ENCODE data around the gene CDK5. TPM values are rescaled to one million over a fixed set of nuclear protein-coding genes. Genes with fewer than 3 reads are reported as not detected.

Gene CDK5
- total and polyA plus RNA-seq, 12 donors: 15.4 to 29.8 (median 19.7) TPM

- H3K4me3 ChIP-seq: no peak overlapping the region
- intact Hi-C loops (cut with DNase I): no loop called here
- TF ChIP-seq POLR2A (IDR thresholded peaks at IDR 0.05): no peak
- TF ChIP-seq, protein P1, sequence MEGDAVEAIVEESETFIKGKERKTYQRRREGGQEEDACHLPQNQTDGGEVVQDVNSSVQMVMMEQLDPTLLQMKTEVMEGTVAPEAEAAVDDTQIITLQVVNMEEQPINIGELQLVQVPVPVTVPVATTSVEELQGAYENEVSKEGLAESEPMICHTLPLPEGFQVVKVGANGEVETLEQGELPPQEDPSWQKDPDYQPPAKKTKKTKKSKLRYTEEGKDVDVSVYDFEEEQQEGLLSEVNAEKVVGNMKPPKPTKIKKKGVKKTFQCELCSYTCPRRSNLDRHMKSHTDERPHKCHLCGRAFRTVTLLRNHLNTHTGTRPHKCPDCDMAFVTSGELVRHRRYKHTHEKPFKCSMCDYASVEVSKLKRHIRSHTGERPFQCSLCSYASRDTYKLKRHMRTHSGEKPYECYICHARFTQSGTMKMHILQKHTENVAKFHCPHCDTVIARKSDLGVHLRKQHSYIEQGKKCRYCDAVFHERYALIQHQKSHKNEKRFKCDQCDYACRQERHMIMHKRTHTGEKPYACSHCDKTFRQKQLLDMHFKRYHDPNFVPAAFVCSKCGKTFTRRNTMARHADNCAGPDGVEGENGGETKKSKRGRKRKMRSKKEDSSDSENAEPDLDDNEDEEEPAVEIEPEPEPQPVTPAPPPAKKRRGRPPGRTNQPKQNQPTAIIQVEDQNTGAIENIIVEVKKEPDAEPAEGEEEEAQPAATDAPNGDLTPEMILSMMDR (IDR thresholded peaks at IDR 0.05): no peak
- no peaks in the 10 kb centered on the region for H3K4me1 ChIP-seq (replicated peaks in 1 of 2)
- no peak for DNase-seq
- no peaks in the 10 kb centered on the region for H3K9me3 ChIP-seq (replicated peaks in 1 of 3)
- H3K27ac ChIP-seq: no peak overlapping the region
- peaks cover 0 to 100% of the 10 kb centered on the region in 2 donors for H3K36me3 ChIP-seq (replicated peaks in 1 of 2)
- WGBS, 4 donors: 87 to 94% (median 89%) methylated on average over 3 to 15 of the region's 15 CpGs
- no peaks in the 10 kb centered on the region for H3K27me3 ChIP-seq
These were observed 12.9 kb upstream of the CDK5 start for GRCh38 chr7:151070574-151070960.

- DNase-seq: no peak
- 89 to 94% (median 92%) methylated on average over 3 to 17 of the region's 17 CpGs for WGBS, 4 donors
- intact Hi-C loops (cut with DNase I): no loop called here
- Histone ChIP-seq H3K36me3 (replicated peaks in 1 of 2) (peaks cover 0 to 100% of the 10 kb centered on the region in 2 donors), H3K4me1 (replicated peaks in 1 of 2) (no peaks in the 10 kb centered on the region), H3K27me3 (no peaks in the 10 kb centered on the region), H3K9me3 (replicated peaks in 1 of 3) (no peaks in the 10 kb centered on the region), H3K27ac (no peak overlapping the region), H3K4me3 (no peak overlapping the region)
- TF ChIP-seq, protein P1 (IDR thresholded peaks at IDR 0.05): no peak
- no peak for TF ChIP-seq POLR2A (IDR thresholded peaks at IDR 0.05)
These were observed 12.3 kb upstream of the CDK5 start for GRCh38 chr7:151069841-151070573.

- intact Hi-C loops (cut with DNase I): no loop called here
- Histone ChIP-seq H3K9me3 (replicated peaks in 1 of 3) (no peaks in the 10 kb centered on the region), H3K4me3 (no peak overlapping the region), H3K27me3 (no peaks in the 10 kb centered on the region), H3K4me1 (replicated peaks in 1 of 2) (peaks cover 0 to 4% of the 10 kb centered on the region in 2 donors), H3K36me3 (replicated peaks in 1 of 2) (peaks cover 0 to 93% of the 10 kb centered on the region in 2 donors), H3K27ac (no peak overlapping the region)
- DNase-seq: no peak
- TF ChIP-seq POLR2A (IDR thresholded peaks at IDR 0.05): no peak
- TF ChIP-seq, protein P1 (IDR thresholded peaks at IDR 0.05): no peak
- WGBS, 4 donors: 86 to 91% (median 89%) methylated on average over 10 to 12 of the region's 12 CpGs
These were observed 10.5 kb upstream of the CDK5 start for GRCh38 chr7:151068069-151068773.

DNA sequence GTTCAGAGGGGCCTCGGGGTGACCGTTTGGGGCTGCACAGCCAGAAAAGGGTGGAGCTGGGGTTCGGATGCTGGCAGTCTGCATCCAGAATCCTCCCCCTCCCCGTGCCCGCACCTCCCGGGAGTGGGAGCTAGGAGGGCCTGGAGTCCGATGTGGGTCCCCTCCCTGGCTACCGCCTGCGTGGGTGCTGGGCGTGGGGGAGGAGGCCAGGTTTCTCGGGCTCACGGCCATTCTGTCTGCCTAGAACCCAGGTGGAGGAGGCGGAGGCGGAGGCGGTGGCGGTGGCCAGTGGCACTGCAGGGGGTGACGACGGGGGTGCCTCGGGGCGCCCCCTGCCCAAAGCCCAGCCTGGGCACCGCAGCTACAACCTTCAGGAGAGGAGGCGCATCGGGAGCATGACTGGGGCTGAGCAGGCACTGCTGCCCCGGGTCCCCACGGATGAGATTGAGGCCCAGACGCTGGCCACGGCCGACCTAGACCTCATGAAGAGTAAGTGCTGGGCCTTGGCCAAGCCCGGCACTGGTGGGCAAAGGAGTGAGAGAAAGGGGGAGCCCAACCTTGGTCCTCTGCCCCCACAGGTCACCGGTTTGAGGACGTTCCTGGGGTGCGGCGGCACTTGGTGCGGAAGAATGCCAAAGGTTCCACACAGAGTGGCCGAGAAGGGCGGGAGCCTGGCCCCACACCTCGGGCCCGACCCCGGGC is 8.7 kb upstream of the CDK5 start:
- no peaks in the 10 kb centered on the region for H3K27me3 ChIP-seq
- intact Hi-C loops (cut with DNase I): no loop called here
- WGBS, 4 donors: 79 to 93% (median 91%) methylated on average over 14 to 39 of the region's 39 CpGs
- H3K9me3 ChIP-seq (replicated peaks in 1 of 3): no peaks in the 10 kb centered on the region
- TF ChIP-seq POLR2A (IDR thresholded peaks at IDR 0.05): no peak
- TF ChIP-seq, protein P1 (IDR thresholded peaks at IDR 0.05): no peak
- H3K36me3 ChIP-seq (replicated peaks in 1 of 2): peaks cover 0 to 75% of the 10 kb centered on the region in 2 donors
- peaks cover 15 to 21% of the 10 kb centered on the region in 2 donors for H3K4me1 ChIP-seq (replicated peaks in 1 of 2)
- no peak for DNase-seq
- no peak overlapping the region for H3K4me3 ChIP-seq
- no peak overlapping the region for H3K27ac ChIP-seq

All from adrenal gland (tissue), 12 donors.